Measurements from ENCODE around the gene HINT2. TPM values are rescaled to one million over a fixed set of nuclear protein-coding genes. Genes with fewer than 3 reads are reported as not detected.

HINT2 gene
- total RNA-seq, 1 donor from 2014 or later, result 27.9 TPM

DNA sequence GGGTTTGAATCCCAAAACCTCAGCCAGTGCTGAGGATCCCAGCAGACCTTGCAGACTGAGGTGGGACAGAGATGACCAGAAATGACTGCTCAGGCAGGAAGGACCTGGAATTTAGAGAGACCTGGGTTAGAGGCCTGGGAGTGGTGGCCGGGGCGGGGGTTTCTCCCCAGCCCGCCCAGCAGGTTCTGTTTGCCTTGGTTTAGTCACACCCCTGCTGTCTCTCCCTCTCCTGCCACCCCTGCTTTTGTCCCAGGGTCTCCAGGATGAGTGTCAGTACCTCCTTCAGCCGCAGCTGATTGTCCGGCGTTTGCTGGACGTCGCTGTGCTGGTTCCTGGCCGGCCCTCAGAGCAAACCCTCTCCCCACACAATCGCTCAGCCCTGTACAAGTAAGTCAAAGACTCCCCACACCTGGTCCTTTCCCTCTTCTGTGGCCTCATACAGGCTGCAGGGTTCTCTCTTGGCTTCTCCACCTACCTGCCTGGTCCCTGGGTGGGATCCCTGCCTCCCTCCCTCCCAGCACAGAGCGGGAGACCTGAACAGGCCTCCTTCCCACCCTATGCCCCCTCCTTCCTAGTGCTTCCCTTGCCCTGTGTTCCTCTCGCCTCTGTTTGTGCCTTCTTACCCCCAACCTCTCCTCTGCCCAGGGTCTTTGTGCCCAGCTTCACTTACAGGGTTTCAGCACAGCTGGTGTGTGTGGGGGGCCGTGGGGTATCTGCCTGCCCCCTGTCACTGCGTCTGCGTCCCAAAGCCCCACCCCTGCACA, 26.2 kb upstream of the HINT2 start:
- H3K4me3 Mint-ChIP-seq, result no peak overlapping the region
- intact Hi-C loops (cut with micrococcal nuclease), result no loop called here
- CTCF ChIA-PET, result interaction anchor here (0.8 to 6.0 kb wide), 4 partner anchors 14 to 1669 kb away, joined by 3 to 28 read pairs (median 8); no protein-coding TSS in a partner anchor
- TF ChIP-seq CTCF (IDR thresholded peaks at IDR 0.05), result no peak
- peaks cover 53% of the 10 kb centered on the region for H3K4me1 Mint-ChIP-seq
- no peaks in the 10 kb centered on the region for H3K36me3 Mint-ChIP-seq (ENCODE audit: low read depth)
- no peaks in the 10 kb centered on the region for H3K27me3 Mint-ChIP-seq
- no peaks in the 10 kb centered on the region for H3K9me3 Mint-ChIP-seq
- no peak for ATAC-seq (ENCODE audit: low read depth)
- POLR2A ChIA-PET, result interaction anchor here (1.2 to 1.4 kb wide), 2 partner anchors 12 to 27 kb away, joined by 3 to 4 read pairs; partner anchors contain the start of genes FAM221B and HINT2
- no peak overlapping the region for H3K27ac Mint-ChIP-seq
- no peak for DNase-seq

GRCh38 chr9:35839926-35840325, 25.1 kb upstream of the HINT2 start:
- H3K27me3 Mint-ChIP-seq, result no peaks in the 10 kb centered on the region
- TF ChIP-seq CTCF (IDR thresholded peaks at IDR 0.05), result no peak
- no peaks in the 10 kb centered on the region for H3K9me3 Mint-ChIP-seq
- ChIA-PET CTCF (interaction anchor here (1.5 to 6.0 kb wide), 2 partner anchors 14 to 42 kb away, joined by 6 to 28 read pairs; no protein-coding TSS in a partner anchor), POLR2A (interaction anchor here (0.9 kb wide), 1 partner anchor 11 kb away, joined by 4 read pairs; the partner anchor contains the start of genes FAM221B and TMEM8B)
- ATAC-seq (ENCODE audit: low read depth), result peak; percentile 51
- intact Hi-C loops (cut with micrococcal nuclease), result no loop called here
- no peak overlapping the region for H3K4me3 Mint-ChIP-seq
- H3K36me3 Mint-ChIP-seq (ENCODE audit: low read depth), result no peaks in the 10 kb centered on the region
- no peak for DNase-seq
- no peak overlapping the region for H3K27ac Mint-ChIP-seq
- H3K4me1 Mint-ChIP-seq, result peaks cover 50% of the 10 kb centered on the region

DNA sequence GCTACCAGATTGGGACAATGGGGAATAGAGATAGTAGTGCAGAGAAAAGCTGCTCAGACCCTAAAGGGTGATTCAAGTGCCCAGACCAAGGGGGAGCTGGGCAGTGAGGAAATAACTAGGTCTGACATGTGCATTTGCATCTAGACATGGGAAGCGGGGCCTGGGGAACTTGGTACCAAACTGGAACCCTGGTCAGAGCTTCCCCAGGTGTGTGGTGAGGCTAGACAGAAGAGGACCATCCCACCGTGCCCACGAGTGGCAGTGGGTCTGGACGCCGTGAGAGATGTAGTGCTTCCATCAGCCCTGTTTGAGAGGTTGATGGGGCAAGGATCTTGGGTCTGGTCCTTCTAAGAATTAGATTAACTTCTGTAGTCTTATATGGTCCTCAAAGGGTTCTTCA, 21.8 kb upstream of the HINT2 start:
- ATAC-seq (ENCODE audit: low read depth) (no peak), DNase-seq (no peak)
- Mint-ChIP-seq H3K27ac (no peak overlapping the region), H3K27me3 (no peaks in the 10 kb centered on the region), H3K4me3 (no peak overlapping the region), H3K9me3 (no peaks in the 10 kb centered on the region), H3K4me1 (peaks cover 43% of the 10 kb centered on the region), H3K36me3 (ENCODE audit: low read depth) (no peaks in the 10 kb centered on the region)
- TF ChIP-seq CTCF (IDR thresholded peaks at IDR 0.05), result no peak
- intact Hi-C loops (cut with micrococcal nuclease), result no loop called here
- ChIA-PET POLR2A (no interaction called here), CTCF (interaction anchor here (1.9 to 6.0 kb wide), 2 partner anchors 10 to 46 kb away, joined by 10 to 28 read pairs; no protein-coding TSS in a partner anchor)

- intact Hi-C loops (cut with micrococcal nuclease), result no loop called here
- no peak for TF ChIP-seq CTCF (IDR thresholded peaks at IDR 0.05)
- ChIA-PET CTCF (interaction anchor here (0.7 to 6.0 kb wide), 3 partner anchors 10 to 102 kb away, joined by 3 to 28 read pairs (median 10); no protein-coding TSS in a partner anchor), POLR2A (no interaction called here)
- no peak overlapping the region for H3K27ac Mint-ChIP-seq
- H3K9me3 Mint-ChIP-seq, result no peaks in the 10 kb centered on the region
- H3K27me3 Mint-ChIP-seq, result no peaks in the 10 kb centered on the region
- ATAC-seq (ENCODE audit: low read depth) (no peak), DNase-seq (no peak)
- H3K4me1 Mint-ChIP-seq, result peaks cover 39% of the 10 kb centered on the region
- no peaks in the 10 kb centered on the region for H3K36me3 Mint-ChIP-seq (ENCODE audit: low read depth)
- H3K4me3 Mint-ChIP-seq, result no peak overlapping the region
Observed at GRCh38 chr9:35835766-35836165, 20.9 kb upstream of the HINT2 start.

DNA sequence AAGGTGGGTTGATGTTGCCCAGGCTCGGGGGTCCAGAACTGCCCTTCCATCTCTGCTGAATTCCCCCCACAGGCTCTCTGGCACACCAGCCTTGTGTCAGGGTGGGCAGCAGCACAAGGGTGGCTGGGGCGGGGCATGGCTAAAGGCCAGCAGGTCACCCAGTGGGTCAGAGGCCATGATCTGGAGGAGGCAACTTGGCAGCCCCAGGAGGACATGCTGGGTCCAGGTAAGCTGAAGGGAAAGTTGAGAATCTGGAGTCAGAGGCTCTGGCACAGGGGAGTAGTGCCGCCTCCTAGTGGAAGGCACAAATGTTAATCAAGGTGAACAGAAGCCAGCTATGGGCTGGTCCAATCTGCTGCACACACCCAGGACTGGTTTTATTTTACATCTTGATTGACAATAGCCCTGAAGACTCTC, 20.4 kb upstream of the HINT2 start:
- CTCF ChIA-PET, result interaction anchor here (0.7 to 6.0 kb wide), 4 partner anchors 9 to 101 kb away, joined by 3 to 28 read pairs (median 6); no protein-coding TSS in a partner anchor
- intact Hi-C loops (cut with micrococcal nuclease), result no loop called here
- POLR2A ChIA-PET, result no interaction called here
- Mint-ChIP-seq H3K4me3 (no peak overlapping the region), H3K36me3 (ENCODE audit: low read depth) (no peaks in the 10 kb centered on the region), H3K27me3 (no peaks in the 10 kb centered on the region), H3K27ac (no peak overlapping the region), H3K4me1 (peaks cover 35% of the 10 kb centered on the region), H3K9me3 (no peaks in the 10 kb centered on the region)
- no peak for TF ChIP-seq CTCF (IDR thresholded peaks at IDR 0.05)
- DNase-seq, result no peak
- ATAC-seq (ENCODE audit: low read depth), result no peak

All from activated B cell treated with CpG ODN at 0.5 μM for 24 hours (primary cell).